NCI-H1092 treated with DMSO at 0.1 percent for 48 hours (cell line): ENCODE measurements around the gene HS1BP3.

ENCODE experiments used
- DNase-seq: peaks from one replicate; lab custom pipeline; 2025; lab: John Stamatoyannopoulos, UW

Gene HS1BP3

DNA sequence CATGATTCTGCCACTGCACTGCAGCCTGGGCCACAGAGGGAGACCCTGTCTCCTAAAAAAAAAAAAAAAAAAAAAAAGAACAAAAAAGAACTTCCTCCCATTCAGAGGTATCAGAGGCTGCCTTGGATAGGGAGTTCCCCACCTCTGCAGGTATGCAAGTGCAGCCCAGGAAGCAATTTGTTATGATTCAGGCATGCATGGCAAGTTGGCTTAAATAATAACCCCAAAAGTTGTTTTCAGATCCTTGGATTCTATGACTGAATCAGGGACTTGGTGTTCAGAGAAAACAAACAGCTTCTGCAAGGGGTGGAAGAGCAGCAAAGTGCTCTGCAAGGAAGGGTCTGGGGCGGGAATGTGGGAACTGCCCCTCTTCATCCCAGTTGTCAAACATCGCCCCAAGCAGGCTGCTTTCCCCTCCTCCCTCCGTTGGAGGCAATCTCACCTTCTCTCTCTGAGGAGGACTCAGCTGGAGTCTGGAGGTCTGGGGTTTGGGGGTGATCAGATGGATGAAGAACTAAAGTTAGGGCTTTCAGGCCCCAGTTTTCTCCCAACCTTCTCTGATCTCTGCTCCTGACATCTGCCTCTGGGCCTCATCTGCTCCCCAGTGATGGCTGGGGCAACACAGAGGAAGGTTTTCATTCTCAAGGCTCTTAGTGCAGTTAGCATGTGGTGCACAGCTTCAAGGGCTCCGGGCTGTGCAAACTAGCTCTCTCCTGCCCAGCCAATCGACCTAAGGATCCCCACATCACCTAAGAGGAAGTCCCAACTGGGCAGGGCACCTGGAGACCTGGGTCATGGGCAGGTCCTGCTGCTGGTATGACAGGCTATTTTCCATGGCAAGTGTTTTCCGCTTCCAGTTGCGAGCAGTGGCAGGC, 12.5 kb upstream of the HS1BP3 start:
- no peak for DNase-seq

DNA sequence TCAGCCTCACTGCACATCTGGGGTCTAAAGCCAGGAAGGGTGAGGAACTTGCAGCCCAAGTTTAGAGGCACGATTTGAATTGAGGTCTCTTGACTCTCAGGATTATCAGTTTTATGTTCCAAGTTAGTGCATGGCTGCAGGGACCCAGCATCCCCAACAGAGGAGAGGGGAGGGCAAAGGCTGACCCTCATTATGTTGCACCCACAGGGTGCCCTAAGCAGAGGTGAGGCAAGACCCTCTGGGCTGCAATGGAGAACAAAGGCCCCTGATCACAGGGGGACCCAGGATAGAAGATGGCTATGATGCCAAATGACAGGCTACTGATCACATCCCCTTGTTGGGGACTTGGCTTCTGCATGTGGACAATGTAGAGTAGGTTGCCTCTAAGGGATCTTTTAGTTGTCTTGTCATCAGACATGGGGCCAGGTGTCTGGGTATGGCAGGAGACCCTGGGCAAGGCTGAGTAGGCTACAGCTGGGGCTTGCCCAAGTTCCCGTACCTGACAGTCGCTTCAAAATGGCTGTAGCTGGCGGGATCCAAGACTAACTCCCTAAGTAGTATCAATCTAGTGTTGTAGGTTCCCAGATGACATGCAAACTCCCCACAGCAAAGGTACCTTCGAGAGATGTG, 11.5 kb upstream of the HS1BP3 start:
- DNase-seq, result no peak

DNA sequence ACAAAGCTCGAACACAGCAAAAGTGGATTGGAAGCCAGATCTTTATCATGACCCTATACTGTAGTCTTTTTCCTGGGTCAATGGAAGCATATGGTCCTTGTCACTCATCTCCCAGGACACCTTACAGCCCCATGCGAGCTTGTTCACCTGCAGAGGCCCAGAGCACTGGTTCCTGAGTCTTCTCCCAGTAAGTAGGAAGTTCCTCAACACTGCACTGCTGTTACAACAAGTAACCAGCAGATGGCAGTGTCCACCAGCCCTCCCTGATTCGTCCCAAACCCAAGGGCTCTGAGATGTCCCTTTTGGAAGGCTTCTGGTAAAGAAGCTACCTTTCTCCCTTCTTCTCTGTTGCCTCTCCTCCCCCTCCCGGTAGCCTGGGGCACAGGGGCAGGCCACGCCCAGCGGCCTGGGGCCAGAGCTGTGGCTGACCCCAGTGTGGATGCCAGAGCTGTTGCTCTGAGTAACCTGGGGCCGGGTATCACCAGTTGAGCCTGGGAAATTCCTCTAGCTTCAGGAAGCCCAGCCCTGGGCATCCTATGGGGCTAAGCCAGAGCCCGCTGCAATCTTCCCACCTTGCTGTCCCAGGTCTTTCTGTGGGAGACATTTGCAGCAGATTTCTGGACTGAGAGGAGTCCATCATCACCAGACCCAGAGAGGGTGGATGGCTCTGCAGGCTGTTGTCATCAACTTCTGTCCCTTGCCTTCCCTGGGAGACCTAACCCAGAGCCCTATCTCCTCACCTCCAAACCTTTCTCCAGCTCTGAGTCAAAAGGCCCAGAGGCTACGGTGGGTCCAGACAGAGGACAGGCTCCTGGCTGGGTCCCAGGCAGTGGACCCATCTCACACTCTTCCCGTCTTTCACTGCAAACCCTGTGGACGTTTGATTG, 10.8 kb upstream of the HS1BP3 start:
- peak; percentile 5 for DNase-seq

DNA sequence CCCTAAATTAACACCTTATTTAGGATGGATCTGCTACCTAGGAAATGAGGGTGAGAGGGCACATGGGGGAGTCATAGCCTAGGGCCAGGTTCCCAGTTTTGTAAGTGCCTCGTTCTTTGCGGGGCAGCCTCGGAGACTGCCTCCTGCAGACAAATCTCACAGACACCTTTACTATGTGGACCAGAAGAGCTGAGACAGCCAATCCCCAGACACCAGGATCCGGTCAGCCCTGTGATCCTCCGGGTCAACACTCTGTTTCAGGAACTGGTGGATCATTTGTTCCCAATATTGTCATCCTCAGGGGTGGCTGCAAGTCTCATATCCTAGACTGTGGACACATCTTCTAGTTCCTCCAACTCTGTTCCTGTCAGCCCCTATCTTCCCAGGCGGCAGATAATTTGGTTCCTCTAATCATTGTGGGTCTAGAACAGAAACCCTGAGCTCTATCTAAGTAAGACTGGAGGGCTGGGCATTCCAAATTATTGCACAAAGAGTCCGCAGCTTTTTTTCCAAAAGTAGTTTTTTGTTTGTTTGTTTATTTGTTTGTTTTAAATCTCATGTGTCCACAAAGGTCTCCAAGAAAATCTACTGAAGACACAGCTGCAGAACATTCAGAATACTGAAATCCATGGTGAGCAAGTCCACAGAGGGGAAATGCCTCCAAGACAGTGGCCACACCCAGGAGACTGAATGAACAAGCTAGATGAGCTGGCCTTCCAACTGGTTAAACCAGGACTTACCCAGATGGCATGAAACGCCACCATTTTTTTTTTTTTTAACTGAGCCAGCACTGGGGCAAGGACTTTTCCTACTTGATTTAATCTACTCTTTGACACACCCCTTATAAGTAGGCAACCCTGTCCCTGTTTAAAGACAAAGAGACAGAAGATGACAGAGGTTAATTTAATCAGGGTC, 9.9 kb upstream of the HS1BP3 start:
- DNase-seq, result no peak

DNA sequence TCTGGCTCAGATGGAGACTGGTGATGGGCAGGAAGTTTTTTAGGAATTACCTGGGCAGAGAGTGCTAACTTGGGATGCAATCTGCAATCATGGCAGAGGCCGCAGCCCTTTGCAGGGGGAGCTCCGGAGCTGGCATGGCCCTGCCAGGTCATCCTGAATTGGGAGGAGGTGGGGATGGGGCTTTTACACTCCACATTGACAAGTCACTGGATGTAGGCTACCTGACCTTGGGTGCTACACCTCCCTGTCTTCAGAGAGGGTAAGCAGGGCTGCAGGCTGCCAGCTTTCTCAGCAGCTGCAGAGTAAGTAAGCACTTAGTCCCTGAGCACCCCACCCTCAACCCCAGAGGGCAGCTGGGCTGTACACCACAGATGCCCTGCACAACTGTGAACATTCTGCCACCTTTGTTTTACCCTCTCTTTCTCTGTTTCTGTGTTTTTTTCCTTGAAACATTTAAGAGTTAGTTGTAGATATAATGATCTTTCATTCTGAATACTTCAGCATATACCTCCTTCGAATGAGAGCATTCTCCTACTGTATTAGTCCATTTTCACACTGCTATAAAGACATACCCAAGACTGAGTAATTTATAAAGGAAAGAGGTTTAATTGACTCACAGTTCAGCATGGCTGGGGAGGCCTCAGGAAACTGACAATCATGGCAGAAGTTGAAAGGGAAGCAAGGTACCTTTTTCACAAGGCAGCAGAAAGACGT, 6.8 kb upstream of the HS1BP3 start:
- no peak for DNase-seq

DNA sequence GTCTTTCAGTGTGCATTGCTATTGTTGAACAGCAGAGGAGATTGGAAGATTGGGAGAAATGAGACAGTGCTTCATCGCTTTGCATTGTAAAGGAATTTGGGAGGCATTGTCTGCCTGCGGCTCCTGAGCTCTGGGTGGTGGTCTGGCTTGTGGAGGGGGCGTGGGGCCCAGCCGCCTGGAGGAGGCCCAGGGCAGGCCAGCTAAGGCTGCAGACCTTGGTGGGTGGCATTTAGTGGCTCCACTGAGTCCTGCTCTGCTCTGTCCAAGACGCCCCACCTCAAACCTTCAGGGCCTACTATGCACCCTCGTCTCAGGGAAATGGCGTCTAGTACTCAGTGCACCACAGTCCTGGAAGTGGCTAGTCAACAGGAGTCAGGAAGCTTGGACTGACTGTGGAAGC, 5.7 kb upstream of the HS1BP3 start:
- DNase-seq, result no peak

DNA sequence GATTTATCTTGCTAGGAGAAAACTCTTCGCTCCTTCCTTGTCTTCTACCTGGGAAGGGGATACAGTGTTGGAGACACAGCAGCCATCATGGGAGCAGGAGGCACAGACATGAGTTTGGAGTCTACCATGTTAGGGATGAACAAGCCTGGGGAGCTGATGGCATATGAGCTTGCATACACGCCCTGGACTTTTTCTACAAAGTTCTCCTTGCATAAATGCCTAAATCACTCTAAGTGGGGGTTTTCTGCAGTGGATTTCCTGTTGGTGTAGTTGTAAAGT, 3.6 kb upstream of the HS1BP3 start:
- DNase-seq, result no peak

DNA sequence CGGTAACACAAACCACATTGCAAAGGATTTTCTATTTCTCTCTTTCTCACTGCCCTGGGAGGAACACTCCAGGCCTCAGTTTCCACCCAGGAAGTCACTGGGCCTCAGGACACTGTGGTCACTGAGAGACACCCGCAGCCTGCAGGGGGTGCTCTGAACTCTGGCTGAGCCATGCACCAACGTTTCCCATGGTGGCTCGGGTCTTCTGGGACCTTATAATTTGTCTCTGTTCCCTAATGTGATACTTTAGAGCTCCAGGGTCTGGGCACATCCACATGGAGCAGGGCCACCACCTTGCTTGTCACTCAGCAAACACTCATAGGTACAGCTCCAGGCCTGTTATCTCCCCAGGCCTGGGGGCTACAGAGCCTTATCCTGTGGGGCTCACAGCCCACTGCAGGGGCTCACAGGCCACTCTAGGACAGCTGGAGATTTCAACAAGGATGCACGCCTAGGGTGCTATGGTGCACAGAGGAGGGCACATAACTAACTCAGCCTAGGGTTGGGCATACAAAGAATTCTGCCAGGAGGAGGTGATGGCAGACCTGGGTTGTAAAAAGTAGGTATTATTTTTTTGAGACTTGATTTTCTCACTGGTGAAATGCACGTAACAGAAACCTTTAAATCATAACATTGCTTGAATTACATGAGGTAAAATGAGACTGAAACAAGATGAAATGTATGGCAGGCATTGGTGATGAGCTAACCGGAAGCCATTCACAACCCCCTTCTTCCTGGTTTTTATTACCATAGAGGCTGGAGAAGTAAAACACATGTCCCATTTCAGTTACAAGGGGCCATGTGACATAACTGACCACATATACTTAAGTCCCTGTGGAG, 3.0 kb upstream of the HS1BP3 start:
- no peak for DNase-seq

DNA sequence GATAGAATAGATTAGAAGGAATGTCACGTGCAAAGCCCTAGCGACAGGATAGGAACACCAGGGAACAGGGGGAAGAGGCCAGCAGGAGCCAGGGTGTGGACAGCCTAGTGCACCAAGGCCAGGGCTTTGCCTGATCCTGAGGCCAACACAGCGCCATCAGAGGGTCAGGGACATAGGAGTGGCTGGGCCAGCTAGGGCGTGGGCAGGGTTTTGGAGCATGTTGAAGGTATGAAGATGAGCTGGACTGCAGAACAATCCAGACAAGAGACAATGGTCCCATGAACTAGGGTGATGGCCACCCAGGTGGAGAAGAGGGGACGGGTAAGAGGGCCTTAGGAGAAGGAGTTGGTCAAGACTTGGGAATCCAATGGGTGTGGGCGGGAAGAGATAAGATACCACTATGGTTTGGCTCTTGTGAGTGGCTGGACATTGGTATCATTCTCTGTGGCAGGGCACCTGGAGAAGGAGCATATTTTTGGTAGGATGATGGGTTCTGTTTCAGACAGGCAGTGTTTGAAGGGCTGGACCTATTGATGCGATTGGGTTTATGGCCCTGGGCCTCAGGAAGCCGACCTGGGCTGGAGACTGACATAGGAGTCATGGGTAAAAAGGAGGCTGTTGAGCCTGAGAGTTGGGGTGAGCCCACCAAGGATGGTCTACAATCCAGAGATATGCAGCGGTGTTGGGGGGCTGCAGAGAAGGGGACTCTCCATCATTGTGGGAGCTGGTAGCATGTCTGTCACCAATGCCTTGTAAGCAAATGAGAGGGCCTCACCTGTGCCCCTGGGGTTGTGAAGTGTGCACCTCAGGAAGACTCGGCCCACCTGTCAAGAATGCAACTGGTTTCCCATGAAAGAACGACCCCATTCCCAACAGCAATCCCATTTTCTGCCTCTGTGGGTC, 2.0 kb upstream of the HS1BP3 start:
- no peak for DNase-seq

DNA sequence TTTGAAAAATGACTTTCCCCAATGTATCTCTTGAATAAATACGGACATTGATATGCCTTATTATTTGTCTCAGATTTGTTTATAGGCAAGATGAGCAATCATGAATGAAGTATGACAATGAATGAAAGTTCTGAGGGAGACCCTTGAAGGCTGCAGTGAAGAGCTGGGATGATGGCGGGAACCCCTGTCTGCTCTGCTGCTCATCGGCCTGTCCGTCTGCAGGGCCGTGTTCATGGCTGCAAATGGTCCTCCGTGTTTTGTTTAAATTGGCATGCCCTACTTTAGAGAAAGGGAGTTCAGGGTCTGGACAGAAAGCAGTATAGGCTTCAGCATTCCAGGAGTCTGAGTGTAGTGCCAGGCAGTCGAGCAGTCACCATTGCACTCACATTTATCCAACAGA, 1.2 kb upstream of the HS1BP3 start:
- no peak for DNase-seq

DNA sequence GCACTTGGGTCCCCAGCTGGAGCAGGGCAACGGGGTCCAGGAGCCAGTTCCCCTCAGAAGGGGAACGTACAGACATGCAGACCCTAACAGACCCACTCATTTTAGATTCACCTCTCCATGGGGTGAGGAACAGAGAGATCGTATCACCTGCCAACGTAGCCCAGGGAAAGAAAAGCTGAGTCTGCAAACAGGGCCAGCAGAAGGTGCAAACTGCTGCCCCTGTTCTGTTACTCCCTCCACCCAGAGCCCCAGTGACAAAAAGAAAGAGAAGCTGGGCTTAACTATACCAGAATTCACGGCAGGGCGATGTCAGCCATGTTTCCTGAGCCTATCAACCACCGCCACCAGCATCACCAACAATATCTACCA, 817 bp upstream of the HS1BP3 start:
- no peak for DNase-seq

DNA sequence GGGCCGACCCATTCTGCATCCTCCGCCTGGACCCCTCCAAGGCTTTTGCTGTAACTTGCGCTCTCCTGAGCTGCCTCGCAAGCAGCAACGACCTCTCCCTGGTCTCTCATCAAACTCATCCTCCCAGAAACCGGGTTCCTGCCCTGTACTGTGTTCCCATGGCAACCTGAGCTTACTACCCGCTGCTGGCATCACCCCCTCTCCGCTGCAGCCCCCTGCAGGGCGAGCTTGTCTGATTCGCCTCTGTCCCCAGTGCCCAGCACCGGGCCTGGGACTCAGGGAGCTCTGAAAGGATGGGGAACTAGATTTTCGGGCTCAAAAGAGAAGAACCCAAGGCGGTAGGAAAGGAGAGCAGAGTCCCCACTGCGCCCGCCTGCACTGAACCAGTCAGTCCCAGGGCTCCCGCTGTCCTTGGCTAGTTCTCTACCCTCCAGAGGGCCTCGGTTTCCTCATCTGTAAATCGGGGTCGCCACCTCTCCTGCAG, 463 bp downstream of the HS1BP3 start:
- DNase-seq, result peak; percentile 23

DNA sequence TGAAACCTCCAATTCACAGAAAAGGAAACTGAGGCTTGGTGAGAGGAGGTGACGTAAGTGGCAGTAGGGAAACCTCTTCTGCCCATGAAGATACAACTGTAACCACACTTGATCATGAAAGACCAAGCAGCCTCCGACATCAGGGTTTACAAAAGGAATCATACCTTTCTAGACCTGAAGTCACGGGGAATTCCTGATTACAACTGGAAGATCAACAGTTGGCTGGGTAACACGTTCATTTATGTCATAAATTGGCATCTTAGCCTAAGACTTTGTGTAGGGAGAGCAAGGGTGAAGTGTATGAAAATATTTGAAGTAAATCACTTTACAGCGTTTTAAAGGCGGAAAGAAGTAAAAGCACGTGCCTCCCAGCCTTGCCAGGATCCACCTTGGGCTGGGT, 922 bp downstream of the HS1BP3 start:
- no peak for DNase-seq

DNA sequence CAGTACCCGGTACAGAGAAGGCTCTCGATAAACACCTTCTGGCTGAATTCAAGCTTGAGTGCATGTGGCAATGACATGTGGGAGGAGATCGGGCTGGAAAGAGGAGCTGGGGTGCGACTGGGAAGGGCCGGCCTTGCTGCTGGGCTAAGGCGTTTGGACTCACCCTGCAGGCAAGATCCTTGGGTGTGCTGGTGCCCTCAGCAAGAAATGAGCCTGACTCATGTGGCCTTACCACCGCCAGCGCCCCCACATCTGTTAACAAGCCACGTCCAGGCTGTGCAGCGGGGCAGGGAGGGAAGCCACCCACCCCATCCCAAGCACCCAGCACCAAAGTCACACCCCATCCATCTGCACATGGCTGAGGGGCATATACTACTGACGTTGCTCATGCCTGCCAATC, 1.3 kb downstream of the HS1BP3 start:
- DNase-seq, result no peak

DNA sequence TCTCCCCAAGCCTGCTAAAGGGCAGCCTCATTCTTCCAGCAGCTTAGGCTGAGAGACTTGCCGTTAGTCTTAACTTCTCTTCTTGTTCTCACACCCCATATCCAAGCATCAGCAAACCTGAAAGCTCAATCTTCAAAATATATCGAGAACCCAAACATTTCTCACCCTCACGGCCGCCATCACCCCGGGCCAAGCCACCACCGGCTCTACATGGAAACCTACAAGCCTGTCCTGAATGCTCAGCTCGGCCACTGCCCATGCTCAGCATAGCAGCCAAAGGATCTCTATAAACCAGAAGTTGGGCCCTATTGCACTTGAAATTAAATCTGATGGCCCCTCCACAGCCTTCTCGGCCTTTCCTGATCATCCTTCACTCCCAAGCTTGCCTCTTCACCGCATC, 2.1 kb downstream of the HS1BP3 start:
- DNase-seq, result no peak

DNA sequence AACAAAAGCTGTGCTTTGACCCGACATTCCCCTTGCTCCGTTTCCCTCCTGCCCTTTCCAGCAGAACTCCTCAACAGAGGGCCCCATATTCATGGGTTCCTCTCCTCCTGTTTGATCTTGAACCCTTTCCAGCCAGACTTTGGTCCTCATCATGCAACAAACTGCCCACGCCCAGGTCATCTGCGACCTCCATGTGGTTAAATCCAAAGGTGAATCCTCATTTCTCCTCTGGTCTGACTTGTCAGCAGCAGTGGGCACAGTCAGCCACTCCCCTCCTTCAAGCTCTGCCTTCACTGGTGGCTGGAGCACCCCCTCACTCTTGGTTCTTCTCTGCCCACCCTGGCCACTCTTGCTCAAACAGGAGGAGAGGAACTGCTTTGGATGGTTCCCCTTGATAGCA, 2.7 kb downstream of the HS1BP3 start:
- no peak for DNase-seq

DNA sequence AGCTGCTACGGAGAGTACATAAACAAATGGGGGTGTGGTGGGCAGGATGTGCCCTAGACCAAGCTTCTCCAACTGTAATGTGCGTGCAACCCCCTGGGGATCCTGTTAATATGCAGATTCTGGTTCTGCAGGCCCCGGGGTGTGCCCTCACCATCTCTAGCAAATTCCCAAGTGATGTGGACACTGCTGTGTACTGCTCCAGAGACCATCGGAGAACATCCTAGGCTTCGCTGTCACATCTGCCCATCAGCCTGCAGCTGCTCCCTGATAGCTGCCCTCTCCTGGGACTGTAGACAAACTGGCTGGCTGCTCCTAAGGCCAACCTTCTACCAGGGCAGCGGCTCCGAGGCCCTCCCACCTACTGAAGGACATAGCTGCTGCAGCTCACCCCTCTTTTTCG, 3.2 kb downstream of the HS1BP3 start:
- DNase-seq, result no peak

DNA sequence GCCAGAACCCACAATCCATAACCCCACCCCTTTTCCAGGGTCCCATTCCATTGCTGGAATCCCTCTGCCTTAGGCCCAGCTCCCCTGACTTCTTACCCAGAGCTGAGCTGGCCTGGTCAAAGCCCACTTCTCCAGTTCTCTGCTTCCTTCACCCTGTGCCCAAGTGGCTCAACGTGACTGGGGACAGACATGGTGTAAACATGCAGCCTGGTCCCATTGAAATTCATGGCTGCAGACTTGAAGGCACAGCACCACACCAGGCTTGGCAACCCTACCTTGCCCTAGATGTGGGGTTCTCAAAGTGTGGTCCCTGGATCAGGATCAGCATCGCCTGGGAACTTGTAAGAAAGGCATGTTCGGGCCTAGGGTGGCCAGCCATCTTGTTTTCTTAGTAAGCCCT, 3.7 kb downstream of the HS1BP3 start:
- DNase-seq, result no peak

DNA sequence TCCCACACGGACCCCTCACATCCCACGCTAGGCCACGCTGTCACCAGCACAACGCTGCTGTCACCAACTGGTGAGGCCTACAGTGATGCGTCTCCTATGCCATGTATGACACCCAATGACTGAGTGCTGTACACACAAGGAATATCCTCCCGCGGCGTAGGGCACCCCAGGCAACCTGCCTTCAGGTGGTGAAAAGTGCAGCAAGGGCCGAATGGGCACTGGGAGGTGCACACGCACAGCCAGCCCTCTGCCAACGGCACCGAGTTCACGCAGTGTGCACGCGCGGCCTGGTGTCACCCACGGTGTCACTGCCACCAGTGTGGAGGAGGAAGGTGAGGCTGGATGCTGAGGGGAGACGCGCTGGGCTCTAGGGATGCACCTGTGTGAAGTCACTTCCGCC, 4.5 kb downstream of the HS1BP3 start:
- no peak for DNase-seq
